GM10266 (cell line): Measurements from ENCODE around the gene CSF2RB.

ENCODE experiments used
- DNase-seq: peaks from one replicate; pipeline ENCODE4 v3.0.0; 2012; ENCODE audit errors: extremely low spot score
- TF ChIP-seq, protein P1 (sequence below): IDR thresholded peaks from 2 replicates; pipeline ENCODE4 v1.5.1; 2012; ENCODE audit warnings: mild to moderate bottlenecking, low read depth; ENCODE audit not compliant: control insufficient read depth, insufficient read depth; ENCODE audit errors: missing control alignments

CSF2RB gene

DNA sequence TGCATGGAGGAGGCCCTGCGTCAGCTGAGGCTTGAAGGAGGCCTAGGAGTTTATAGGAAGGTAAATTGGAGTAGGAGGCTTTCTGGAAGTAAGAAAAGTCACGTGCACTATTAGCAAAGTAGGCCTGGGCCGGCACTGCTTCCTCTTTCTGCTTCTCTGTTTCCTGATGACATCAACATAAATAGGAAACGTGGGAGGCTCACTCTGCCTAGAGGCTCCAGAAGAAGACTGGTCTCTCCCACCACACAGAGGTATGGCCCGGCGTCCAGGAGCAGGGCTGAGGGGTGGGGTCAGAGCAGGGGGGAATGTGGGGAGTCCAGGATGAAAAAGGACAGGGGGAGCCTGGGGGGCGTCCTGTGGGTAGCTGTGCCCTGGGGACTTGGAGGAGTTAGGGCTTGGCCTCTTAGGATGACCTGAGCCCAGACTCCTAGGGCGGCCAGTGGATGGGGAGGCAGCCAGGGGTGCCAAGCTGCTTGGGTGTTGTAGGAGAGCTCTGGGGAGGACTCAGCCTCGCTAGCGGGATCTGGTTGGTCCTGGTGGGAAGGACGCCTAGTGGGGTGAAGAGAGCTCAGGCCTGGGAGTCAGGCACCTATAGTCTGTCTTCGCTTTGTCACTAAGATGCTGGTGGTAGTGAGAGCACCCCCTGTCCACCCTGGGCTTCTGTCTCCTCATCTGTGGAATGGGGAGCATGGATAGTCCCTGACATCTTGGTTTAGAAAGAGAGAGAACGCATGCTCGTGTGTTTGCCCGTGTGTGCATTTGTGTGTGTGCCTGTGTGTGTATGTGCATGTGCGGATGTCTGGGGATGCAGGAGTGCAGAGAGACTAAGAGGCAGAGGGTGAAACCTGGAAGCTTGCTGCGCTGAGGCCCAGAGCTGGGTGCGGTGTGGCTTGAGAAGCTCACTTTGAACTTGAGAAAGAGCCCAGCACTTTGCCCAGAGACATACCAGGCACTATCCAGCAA is at the start of gene CSF2RB:
CSF2RB (plus strand) TSS at position 202 of the 963 bp plus-strand sequence. CDS start 8,580 bp downstream, outside the sequence.
- DNase-seq = no peak
- TF ChIP-seq, protein P1, sequence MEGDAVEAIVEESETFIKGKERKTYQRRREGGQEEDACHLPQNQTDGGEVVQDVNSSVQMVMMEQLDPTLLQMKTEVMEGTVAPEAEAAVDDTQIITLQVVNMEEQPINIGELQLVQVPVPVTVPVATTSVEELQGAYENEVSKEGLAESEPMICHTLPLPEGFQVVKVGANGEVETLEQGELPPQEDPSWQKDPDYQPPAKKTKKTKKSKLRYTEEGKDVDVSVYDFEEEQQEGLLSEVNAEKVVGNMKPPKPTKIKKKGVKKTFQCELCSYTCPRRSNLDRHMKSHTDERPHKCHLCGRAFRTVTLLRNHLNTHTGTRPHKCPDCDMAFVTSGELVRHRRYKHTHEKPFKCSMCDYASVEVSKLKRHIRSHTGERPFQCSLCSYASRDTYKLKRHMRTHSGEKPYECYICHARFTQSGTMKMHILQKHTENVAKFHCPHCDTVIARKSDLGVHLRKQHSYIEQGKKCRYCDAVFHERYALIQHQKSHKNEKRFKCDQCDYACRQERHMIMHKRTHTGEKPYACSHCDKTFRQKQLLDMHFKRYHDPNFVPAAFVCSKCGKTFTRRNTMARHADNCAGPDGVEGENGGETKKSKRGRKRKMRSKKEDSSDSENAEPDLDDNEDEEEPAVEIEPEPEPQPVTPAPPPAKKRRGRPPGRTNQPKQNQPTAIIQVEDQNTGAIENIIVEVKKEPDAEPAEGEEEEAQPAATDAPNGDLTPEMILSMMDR = no peak

DNA sequence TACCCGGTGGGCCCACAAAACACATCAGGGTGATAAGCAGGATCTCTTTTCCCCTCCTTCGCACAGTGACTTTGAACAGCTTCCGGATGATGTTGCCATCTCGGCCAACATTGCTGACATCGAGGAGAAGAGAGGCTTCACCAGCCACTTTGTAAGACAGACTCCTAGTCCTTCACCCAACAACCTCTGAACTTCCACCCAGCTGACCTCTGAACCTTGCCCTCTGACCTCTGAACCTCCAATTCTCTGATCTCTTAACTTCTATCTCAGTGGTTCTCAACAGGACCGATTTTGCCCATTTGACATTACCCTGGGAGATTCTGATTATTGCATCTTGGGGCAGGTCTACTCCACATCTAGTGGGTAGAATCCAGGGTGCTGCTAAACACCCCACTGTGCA is 49.4 kb upstream of the CSF2RB start:
- no peak for DNase-seq
- TF ChIP-seq, protein P1 = no peak

DNA sequence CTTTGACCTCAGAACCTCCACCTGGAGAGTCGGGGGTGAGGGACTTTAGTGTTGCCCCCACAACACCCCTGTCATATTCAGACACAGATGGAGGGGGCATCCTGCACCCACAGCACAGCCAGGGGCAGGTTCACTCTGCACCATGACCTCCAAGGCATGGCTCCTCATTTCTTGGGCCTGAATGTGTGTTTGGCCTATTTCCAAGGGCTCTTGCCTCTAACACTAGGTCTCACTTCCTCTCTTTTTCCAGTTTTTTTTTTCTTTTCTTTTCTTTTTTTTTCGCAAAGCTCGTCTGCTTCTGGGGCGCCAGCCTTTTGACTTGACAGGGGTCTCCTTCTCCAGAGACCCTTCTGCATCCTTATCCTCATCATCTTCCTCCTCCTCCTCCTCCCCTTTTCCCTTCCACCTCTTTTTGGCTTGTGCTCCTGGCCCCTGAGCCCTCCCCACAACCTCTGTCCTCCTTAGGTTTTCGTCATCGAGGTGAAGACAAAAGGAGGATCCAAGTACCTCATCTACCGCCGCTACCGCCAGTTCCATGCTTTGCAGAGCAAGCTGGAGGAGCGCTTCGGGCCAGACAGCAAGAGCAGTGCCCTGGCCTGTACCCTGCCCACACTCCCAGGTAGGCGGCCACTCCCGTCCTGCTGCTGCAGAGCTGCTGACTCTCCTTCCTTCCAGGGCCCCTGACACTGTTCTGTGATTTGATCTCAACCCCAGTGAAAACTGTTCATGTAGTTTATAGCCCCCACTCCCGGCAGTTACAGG is 48.8 kb upstream of the CSF2RB start:
- TF ChIP-seq, protein P1 = no peak
- DNase-seq = no peak

DNA sequence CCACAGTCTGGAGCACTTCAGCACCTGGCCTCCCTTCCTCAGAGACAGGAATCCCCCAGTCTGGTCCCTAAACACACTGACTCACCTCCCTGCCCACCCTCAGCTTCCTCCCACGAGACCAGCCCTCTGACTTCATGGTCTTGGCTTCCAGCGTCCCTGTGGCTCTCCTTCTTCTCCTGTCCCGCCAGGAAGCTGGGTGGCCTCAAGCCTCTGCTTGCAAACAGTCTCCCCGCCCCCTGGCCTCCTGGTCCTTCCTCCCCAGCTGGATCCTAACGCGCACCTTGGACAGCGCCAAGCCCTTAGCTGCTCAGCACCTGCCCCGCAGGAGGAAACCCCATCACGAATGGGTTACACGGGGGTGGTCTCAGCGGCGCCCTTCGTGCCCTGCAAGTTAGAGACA is 48.1 kb upstream of the CSF2RB start:
- DNase-seq = no peak
- TF ChIP-seq, protein P1 = no peak

DNA sequence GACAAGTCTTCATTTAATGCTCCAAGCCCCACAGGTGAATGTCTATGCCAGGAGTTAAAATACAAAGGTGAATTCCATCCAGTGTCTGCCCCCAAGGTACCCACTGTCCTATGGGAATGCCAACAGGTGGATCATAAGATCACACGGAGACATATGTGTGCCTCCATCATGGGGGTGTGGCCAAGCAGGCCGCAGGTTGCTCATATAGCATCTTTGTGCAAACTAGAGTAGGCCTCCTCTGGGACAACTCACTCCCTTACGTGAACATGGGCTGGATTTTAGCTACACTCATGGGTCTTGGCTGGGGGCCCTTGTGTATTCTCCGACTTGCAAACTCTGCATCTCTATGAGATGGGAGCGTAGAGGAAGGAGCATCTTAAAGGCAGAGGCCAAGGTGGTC is 45.7 kb upstream of the CSF2RB start:
- TF ChIP-seq, protein P1 = no peak
- DNase-seq = no peak

DNA sequence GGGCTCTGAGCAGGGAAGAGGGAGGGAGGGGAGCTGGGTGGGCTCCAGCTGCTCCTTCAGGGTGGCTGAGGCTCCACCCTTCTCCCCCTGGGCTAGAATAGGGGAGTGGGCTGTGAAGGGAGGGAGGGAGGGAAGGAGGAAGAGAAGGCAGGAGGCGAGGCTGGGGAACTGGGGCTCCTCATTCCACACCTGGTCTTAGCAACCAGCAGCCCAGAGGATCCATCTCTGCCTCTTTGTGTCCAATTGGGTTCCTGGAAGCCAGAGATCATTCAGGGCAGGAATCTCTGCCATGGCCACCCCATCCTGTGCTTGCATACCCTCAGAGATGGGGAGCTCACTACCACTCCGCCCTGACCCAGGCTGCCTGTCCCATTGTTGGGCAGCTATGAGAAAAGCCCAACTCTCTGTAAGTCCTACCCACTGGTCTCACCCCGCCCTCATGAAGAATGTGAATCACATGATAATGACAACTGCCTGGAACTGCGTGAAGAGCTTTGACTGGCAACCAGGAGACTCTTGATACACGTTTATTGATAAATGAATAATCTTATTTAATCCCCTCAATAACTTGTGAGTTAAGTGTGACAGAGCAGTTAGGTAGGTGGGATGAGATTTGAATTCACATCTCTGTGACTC is 44.8 kb upstream of the CSF2RB start:
- TF ChIP-seq, protein P1 = no peak
- DNase-seq = no peak
